Activated CD8-positive, alpha-beta T cell treated with anti-CD3 and anti-CD28 coated beads for 36 hours (primary cell): ENCODE data around the gene ORAI1. TPM values are rescaled to one million over a fixed set of nuclear protein-coding genes. Genes with fewer than 3 reads are reported as not detected.

ENCODE experiments used
- ATAC-seq: fragments of 200-7000 bp; cut with Tn5 transposase; one replicate; pipeline ENCODE4 v1.10.0; 2021; ENCODE audit warnings: mild to moderate bottlenecking, moderate library complexity
- CTCF ChIA-PET: fragments of 350-600 bp; sonication (Branson Sonifier 250); formaldehyde crosslinking; loops from one replicate; lab custom pipeline; 2021; ENCODE audit warnings: antibody characterized with exemption; lab: Charles Lee
- POLR2A ChIA-PET: fragments of 350-600 bp; sonication (Branson Sonifier 250); formaldehyde crosslinking; loops from one replicate; lab custom pipeline; 2021; ENCODE audit warnings: antibody characterized with exemption; lab: Charles Lee
- DNase-seq: peaks from one replicate; pipeline ENCODE4 v3.0.0-alpha.2; 2020
- H3K27ac Mint-ChIP-seq: one replicate; pipeline ENCODE4 v1.8.0; 2021; ENCODE audit warnings: mild to moderate bottlenecking, mixed read lengths
- H3K27me3 Mint-ChIP-seq: one replicate; pipeline ENCODE4 v1.8.0; 2021; ENCODE audit warnings: mixed read lengths
- H3K36me3 Mint-ChIP-seq: one replicate; pipeline ENCODE4 v1.8.0; 2021; ENCODE audit warnings: low read depth, mixed read lengths
- H3K4me1 Mint-ChIP-seq: one replicate; pipeline ENCODE4 v1.8.0; 2021; ENCODE audit warnings: low read depth, mixed read lengths
- H3K4me3 Mint-ChIP-seq: one replicate; pipeline ENCODE4 v1.8.0; 2021; ENCODE audit warnings: mild to moderate bottlenecking, moderate library complexity, mixed read lengths
- H3K9me3 Mint-ChIP-seq: one replicate; pipeline ENCODE4 v1.8.0; 2021; ENCODE audit warnings: mixed read lengths
- intact Hi-C: fragments of 100-400 bp; cut with micrococcal nuclease; formaldehyde crosslinking; loops from one replicate; pipeline ENCODE4 v1.10.0; 2022
- total RNA-seq, 2 experiments: library from RNA; stranded (reverse); gene quantifications; one replicate each; pipeline ENCODE4 v1.2.3, GENCODE V29; 2021
- TF ChIP-seq, protein P1 (sequence below): fragments of 200-600 bp; IDR thresholded peaks from one replicate; pipeline ENCODE4 v1.8.0; 2022; ENCODE audit warnings: antibody characterized with exemption, mild to moderate bottlenecking

The ORAI1 gene
- total RNA-seq, 2 experiments from 2014 or later, result 37.0 to 38.1 TPM

DNA sequence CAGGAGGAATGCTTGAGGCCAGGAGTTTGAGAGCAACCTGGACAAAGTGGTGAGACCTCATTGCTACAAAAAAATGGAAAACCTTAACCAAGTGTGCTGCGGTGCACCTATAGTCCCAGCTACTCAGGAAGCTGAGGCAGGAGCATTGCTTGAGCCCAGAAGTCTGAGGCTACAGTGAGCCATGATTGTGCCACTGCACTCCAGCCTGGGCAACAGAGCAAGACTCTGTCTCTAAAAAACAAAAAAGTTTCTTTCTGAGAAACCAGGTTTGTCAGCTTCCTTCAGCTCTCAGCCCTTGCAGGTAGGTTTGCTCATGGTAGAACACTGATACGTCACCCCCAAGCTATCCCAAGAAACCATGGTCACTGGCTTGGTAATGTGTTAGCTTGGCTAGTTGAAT, 63.1 kb downstream of the ORAI1 start:
- H3K27me3 Mint-ChIP-seq, result no peaks in the 10 kb centered on the region
- H3K4me3 Mint-ChIP-seq, result no peak overlapping the region
- POLR2A ChIA-PET, result interaction anchor here (0.6 to 1.4 kb wide), 3 partner anchors 23 to 152 kb away, joined by 3 to 6 read pairs (median 3); partner anchors contain the start of gene TMEM120B
- no peak for ATAC-seq
- TF ChIP-seq, protein P1, sequence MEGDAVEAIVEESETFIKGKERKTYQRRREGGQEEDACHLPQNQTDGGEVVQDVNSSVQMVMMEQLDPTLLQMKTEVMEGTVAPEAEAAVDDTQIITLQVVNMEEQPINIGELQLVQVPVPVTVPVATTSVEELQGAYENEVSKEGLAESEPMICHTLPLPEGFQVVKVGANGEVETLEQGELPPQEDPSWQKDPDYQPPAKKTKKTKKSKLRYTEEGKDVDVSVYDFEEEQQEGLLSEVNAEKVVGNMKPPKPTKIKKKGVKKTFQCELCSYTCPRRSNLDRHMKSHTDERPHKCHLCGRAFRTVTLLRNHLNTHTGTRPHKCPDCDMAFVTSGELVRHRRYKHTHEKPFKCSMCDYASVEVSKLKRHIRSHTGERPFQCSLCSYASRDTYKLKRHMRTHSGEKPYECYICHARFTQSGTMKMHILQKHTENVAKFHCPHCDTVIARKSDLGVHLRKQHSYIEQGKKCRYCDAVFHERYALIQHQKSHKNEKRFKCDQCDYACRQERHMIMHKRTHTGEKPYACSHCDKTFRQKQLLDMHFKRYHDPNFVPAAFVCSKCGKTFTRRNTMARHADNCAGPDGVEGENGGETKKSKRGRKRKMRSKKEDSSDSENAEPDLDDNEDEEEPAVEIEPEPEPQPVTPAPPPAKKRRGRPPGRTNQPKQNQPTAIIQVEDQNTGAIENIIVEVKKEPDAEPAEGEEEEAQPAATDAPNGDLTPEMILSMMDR, result no peak
- no peak for DNase-seq
- peaks cover 5% of the 10 kb centered on the region for H3K4me1 Mint-ChIP-seq
- H3K9me3 Mint-ChIP-seq, result no peaks in the 10 kb centered on the region
- CTCF ChIA-PET, result interaction anchor here (0.6 to 10.6 kb wide), 8 partner anchors 11 to 247 kb away, joined by 3 to 102 read pairs (median 3); partner anchors contain the start of genes PSMD9 and RHOF
- intact Hi-C loops, result loop anchor here (5.0 to 10.0 kb wide), 3 partner anchors 103 to 195 kb away; partner anchors contain the start of gene RHOF
- no peaks in the 10 kb centered on the region for H3K36me3 Mint-ChIP-seq
- no peak overlapping the region for H3K27ac Mint-ChIP-seq

Other genes starting within 250 kb of the ORAI1 start
- gene RNF34, start 226.4 kb upstream of the ORAI1 start, total RNA-seq, result 10 to 100 TPM; 44.1 to 44.9 TPM
- gene KDM2B, start 45.5 kb upstream of the ORAI1 start, total RNA-seq, result 10 to 100 TPM; 61.0 to 61.7 TPM
- gene MORN3, start 43.1 kb downstream of the ORAI1 start, total RNA-seq, result 1 to 10 TPM in 1 of 2 experiments, under 1 TPM in 1; 0.51 to 1.1 TPM
- gene TMEM120B, start 86.2 kb downstream of the ORAI1 start, total RNA-seq, result 10 to 100 TPM; 11.7 to 12.7 TPM
- gene RHOF, start 167.2 kb downstream of the ORAI1 start, total RNA-seq, result 100 to 1,000 TPM; 108 to 116 TPM
- gene SETD1B, start 177.5 kb downstream of the ORAI1 start, total RNA-seq, result 10 to 100 TPM; 13.3 TPM
- not detected for gene HPD, start 232.3 kb downstream of the ORAI1 start, total RNA-seq